ENCODE results near the gene ATP12A.
A peak's percentile ranks its signal among the peaks of the same experiment; 100 is the strongest.

The ATP12A gene

DNA sequence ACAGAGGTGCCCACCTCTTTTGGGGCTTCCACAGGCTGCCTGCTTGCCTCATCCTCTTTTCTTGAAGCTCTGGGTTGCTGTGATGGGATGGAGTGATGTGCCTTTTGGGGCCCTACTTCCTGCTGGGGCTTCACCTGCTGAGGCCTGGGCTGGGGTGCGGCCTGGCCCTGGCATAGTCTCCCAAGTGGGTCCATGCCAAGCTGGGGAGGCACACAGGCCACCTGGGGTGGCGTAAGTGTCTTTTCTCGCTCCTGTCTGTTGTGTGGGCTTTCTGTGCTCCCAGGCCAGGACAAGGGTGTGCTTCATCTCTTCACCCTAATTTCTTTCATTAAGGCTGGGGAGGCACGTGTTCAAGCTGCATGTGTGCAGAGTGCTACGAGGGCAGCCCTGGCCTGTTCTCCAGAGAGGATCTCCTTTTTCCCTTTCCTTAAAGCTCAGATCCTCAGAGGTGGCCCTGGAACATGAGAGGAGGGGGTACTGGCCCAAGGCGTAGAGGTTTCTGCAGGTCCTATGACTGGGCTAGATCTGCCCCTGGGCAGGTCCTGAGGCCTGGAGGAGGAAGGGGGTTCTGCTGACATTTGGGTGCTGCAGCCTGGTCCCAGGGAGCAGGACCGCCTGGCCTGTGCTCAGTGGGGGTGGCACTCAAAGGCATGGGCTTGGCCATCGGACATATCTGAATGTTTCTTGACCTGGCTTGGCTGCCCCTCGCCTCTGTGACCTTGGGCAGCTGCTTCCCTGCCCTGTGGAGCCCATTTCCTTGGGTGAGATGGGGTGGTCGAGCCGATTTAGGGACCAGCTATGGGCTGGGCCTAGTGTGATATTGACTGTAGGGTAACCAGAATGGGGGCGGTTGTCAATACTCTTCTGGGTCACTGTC, 60.0 kb downstream of the ATP12A start:
- Histone ChIP-seq H3K9me3 (ENCODE audit: control insufficient read depth in 1 of 2, low read length in 2 of 2) (no peaks in the 10 kb centered on the region), H3K36me3 (ENCODE audit: control insufficient read depth in 1 of 2, insufficient read depth in 2 of 2, low read length in 2 of 2) (no peaks in the 10 kb centered on the region), H3K27ac (ENCODE audit: low read length) (no peak overlapping the region), H3K27me3 (ENCODE audit: low read depth, low read length) (no peaks in the 10 kb centered on the region), H3K4me1 (ENCODE audit: control insufficient read depth in 1 of 2, insufficient read depth in 2 of 2, low read length in 2 of 2) (no peaks in the 10 kb centered on the region), H3K4me3 (ENCODE audit: low read depth in 1 of 2, low read length in 2 of 2) (no peak overlapping the region)

DNA sequence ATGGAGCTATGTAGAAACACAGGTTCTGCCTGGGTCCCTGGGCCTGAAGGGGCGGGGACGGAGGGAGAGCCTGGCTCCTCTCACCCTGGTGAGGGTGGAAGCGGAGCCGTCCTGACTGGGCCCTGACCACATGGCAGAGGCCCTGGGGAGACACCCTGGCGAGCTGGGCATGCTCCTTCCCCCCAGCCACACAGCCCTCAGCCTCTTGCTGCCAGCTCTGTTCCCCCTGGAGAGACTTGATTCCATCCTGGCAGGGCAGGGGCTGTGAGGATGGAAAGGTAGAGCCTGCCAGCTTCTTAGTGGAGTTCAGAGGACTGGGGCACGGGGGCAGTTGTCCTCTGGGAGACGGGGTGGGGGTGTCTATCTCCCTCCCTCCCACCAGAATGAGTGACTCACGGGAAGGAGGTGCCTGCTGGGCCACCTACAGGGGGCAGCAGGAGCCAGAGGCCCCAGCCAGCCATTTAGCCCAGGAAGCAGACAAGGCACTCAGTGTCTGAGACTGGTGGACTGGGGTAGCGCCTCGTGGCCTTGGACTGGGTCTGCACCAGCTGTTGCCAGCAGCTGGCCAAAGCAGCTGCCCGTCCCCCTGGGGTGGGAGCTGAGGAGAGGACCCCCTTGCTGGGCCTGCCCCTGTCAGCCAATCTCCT, 60.9 kb downstream of the ATP12A start:
- Histone ChIP-seq H3K36me3 (ENCODE audit: control insufficient read depth in 1 of 2, insufficient read depth in 2 of 2, low read length in 2 of 2) (no peaks in the 10 kb centered on the region), H3K4me1 (ENCODE audit: control insufficient read depth in 1 of 2, insufficient read depth in 2 of 2, low read length in 2 of 2) (peaks cover 0 to 6% of the 10 kb centered on the region in 2 donors), H3K27me3 (ENCODE audit: low read depth, low read length) (no peaks in the 10 kb centered on the region), H3K27ac (ENCODE audit: low read length) (no peak overlapping the region), H3K4me3 (ENCODE audit: low read depth in 1 of 2, low read length in 2 of 2) (no peak overlapping the region), H3K9me3 (ENCODE audit: control insufficient read depth in 1 of 2, low read length in 2 of 2) (no peaks in the 10 kb centered on the region)

DNA sequence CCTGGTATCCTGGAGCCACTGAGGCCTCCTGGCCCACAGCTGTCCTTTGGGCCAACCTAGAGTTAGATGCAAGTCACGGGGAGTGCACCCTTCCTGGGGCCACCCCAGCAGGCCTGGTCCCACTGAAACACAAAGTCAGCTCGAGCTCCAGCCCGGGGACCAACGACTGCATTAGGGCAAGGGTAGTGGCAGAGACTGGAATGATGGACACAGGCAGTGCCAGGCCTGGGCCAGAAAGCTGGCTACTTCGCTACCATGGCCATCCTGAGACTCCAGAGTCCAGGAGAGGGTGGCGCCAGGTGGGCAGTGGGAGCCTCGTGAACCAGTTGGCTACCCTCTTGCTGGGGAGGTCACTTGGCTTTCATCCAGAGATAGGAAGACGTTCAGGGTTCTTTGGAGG, 61.6 kb downstream of the ATP12A start:
- Histone ChIP-seq H3K4me3 (ENCODE audit: low read depth in 1 of 2, low read length in 2 of 2) (no peak overlapping the region), H3K27me3 (ENCODE audit: low read depth, low read length) (no peaks in the 10 kb centered on the region), H3K36me3 (ENCODE audit: control insufficient read depth in 1 of 2, insufficient read depth in 2 of 2, low read length in 2 of 2) (no peaks in the 10 kb centered on the region), H3K27ac (ENCODE audit: low read length) (no peak overlapping the region), H3K4me1 (ENCODE audit: control insufficient read depth in 1 of 2, insufficient read depth in 2 of 2, low read length in 2 of 2) (peaks cover 0 to 13% of the 10 kb centered on the region in 2 donors), H3K9me3 (ENCODE audit: control insufficient read depth in 1 of 2, low read length in 2 of 2) (no peaks in the 10 kb centered on the region)

DNA sequence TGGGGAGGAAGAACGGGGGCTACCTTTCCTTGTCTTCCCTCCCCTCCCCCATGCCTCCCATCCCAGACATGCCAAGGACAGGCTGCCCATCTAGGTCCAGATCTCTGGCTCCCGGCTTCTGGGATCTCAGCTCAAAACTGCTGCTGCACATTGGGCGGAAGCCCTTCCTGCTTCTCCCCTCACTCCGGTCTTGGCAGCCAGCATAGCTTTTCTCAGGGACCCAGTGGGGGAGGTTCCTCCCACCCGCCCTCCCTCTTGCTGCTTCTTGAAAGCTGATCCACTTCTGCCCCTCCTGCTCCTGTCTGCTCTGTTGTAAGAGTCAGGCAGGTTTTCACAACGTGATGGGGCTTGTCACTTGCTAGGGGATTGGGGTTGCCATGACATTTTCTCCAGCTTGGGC, 62.1 kb downstream of the ATP12A start:
- H3K36me3 ChIP-seq (ENCODE audit: control insufficient read depth in 1 of 2, insufficient read depth in 2 of 2, low read length in 2 of 2) = no peaks in the 10 kb centered on the region
- no peaks in the 10 kb centered on the region for H3K9me3 ChIP-seq (ENCODE audit: control insufficient read depth in 1 of 2, low read length in 2 of 2)
- H3K27me3 ChIP-seq (ENCODE audit: low read depth, low read length) = no peaks in the 10 kb centered on the region
- no peak overlapping the region for H3K4me3 ChIP-seq (ENCODE audit: low read depth in 1 of 2, low read length in 2 of 2)
- peaks cover 0 to 18% of the 10 kb centered on the region in 2 donors for H3K4me1 ChIP-seq (ENCODE audit: control insufficient read depth in 1 of 2, insufficient read depth in 2 of 2, low read length in 2 of 2)
- no peak overlapping the region for H3K27ac ChIP-seq (ENCODE audit: low read length)

DNA sequence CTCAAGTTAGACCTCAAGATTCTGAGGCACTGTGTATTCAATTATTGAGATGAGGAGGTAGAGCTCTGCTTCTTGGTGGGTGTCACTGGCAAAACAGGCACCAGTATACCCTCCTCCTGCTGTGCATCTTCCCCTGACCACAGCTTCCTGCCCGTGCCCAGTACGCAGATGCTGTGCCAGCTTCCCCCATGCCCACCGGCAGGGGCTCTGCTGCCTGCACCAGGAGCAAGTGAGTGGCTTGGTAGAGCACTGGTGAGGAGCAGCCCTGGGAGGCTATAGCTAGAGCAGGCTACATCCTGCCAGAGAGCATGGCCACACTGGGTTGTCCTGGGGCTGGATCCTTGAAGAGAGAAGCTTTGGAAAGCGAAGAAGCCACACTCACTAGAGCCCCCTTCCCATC, 62.8 kb downstream of the ATP12A start:
- Histone ChIP-seq H3K36me3 (ENCODE audit: control insufficient read depth in 1 of 2, insufficient read depth in 2 of 2, low read length in 2 of 2) (no peaks in the 10 kb centered on the region), H3K27me3 (ENCODE audit: low read depth, low read length) (no peaks in the 10 kb centered on the region), H3K9me3 (ENCODE audit: control insufficient read depth in 1 of 2, low read length in 2 of 2) (no peaks in the 10 kb centered on the region), H3K4me3 (ENCODE audit: low read depth in 1 of 2, low read length in 2 of 2) (no peak overlapping the region), H3K27ac (ENCODE audit: low read length) (no peak overlapping the region), H3K4me1 (ENCODE audit: control insufficient read depth in 1 of 2, insufficient read depth in 2 of 2, low read length in 2 of 2) (peaks cover 0 to 25% of the 10 kb centered on the region in 2 donors)

DNA sequence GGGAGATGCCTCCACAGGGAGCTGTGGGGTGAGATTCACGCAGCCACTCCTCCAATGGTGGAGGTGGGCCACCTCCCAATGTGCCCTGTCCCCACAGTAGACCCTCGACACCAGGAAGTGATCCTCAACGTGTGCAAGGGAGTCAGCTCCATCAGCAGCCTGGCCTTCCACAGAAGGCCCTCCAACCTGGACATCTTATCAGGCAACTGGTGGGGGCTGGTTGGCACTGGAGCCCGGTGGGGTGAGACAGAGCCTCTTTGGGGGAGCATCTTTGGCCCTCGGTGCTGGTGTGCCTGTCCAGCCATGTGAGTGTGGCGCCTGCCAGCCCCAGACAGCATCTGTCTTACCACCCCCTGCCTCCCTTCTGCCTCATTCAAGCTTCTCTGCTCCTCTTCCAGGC, 64.0 kb downstream of the ATP12A start:
- Histone ChIP-seq H3K9me3 (ENCODE audit: control insufficient read depth in 1 of 2, low read length in 2 of 2) (no peaks in the 10 kb centered on the region), H3K27me3 (ENCODE audit: low read depth, low read length) (peaks cover 4% of the 10 kb centered on the region), H3K36me3 (ENCODE audit: control insufficient read depth in 1 of 2, insufficient read depth in 2 of 2, low read length in 2 of 2) (no peaks in the 10 kb centered on the region), H3K4me3 (ENCODE audit: low read depth in 1 of 2, low read length in 2 of 2) (no peak overlapping the region), H3K4me1 (ENCODE audit: control insufficient read depth in 1 of 2, insufficient read depth in 2 of 2, low read length in 2 of 2) (peaks cover 0 to 26% of the 10 kb centered on the region in 2 donors), H3K27ac (ENCODE audit: low read length) (no peak overlapping the region)

DNA sequence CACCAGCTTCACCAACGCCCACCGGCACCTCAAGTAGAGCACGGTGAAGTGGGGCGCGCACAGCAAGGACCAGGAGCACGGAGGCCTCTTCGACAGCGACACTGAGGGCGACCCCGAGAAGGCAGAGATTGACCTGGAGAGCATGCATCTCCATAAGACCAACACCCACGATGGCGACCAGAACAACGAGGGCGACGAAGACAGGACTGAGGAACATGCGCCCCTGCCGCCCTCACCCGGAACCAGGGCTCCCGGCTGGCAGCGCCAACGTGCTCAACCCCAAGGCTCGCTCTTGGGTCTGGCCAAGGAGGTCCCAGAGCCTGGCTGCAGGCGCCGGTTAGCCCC, 65.3 kb downstream of the ATP12A start:
- Histone ChIP-seq H3K4me1 (ENCODE audit: control insufficient read depth in 1 of 2, insufficient read depth in 2 of 2, low read length in 2 of 2) (peaks cover 0 to 26% of the 10 kb centered on the region in 2 donors), H3K27me3 (ENCODE audit: low read depth, low read length) (peaks cover 4% of the 10 kb centered on the region), H3K4me3 (ENCODE audit: low read depth in 1 of 2, low read length in 2 of 2) (peak overlapping the region in 1 of 2 donors; percentile 63), H3K27ac (ENCODE audit: low read length) (no peak overlapping the region), H3K9me3 (ENCODE audit: control insufficient read depth in 1 of 2, low read length in 2 of 2) (no peaks in the 10 kb centered on the region), H3K36me3 (ENCODE audit: control insufficient read depth in 1 of 2, insufficient read depth in 2 of 2, low read length in 2 of 2) (no peaks in the 10 kb centered on the region)

DNA sequence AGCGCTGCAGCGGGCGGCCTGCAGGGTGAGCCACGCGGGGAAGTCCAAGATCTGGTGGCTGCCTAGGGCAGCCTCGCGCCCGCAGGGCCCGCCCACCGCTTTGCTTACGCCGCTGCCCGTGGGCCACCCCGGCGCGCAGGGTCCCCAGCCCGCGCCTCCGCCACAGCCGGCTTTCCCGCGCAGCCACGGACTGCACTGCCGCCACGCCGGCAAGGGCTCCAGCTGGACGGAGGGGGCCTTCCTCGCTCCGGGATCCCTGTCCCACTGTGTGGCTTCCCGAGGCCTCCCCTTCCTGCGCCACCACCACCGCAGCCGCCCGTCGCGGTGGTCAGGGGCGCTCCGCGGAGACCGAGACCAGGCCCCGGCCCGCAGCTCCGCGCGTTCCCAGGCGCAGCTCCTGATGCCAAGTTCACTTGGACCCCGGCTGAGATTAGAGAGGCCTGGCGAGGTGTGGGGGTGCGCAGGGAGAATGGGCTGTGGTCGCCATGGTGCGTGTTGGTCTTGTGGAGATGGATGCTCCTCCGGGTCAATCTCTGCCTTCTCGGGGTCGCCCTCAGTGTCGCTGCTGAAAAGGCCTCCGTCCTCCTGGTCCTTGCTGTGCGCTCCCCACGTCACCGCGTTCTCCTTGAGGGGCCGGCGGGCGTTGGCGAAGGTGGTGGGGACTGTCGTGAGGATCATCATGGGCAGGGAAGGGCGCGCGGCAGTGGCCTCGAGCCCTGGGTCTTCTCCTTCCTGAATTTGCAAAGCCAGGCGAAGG, 65.8 kb downstream of the ATP12A start:
- Histone ChIP-seq H3K4me1 (ENCODE audit: control insufficient read depth in 1 of 2, insufficient read depth in 2 of 2, low read length in 2 of 2) (peaks cover 0 to 26% of the 10 kb centered on the region in 2 donors), H3K9me3 (ENCODE audit: control insufficient read depth in 1 of 2, low read length in 2 of 2) (no peaks in the 10 kb centered on the region), H3K4me3 (ENCODE audit: low read depth in 1 of 2, low read length in 2 of 2) (peak overlapping the region in 1 of 2 donors; percentile 63), H3K27ac (ENCODE audit: low read length) (no peak overlapping the region), H3K27me3 (ENCODE audit: low read depth, low read length) (peaks cover 4% of the 10 kb centered on the region), H3K36me3 (ENCODE audit: control insufficient read depth in 1 of 2, insufficient read depth in 2 of 2, low read length in 2 of 2) (no peaks in the 10 kb centered on the region)

DNA sequence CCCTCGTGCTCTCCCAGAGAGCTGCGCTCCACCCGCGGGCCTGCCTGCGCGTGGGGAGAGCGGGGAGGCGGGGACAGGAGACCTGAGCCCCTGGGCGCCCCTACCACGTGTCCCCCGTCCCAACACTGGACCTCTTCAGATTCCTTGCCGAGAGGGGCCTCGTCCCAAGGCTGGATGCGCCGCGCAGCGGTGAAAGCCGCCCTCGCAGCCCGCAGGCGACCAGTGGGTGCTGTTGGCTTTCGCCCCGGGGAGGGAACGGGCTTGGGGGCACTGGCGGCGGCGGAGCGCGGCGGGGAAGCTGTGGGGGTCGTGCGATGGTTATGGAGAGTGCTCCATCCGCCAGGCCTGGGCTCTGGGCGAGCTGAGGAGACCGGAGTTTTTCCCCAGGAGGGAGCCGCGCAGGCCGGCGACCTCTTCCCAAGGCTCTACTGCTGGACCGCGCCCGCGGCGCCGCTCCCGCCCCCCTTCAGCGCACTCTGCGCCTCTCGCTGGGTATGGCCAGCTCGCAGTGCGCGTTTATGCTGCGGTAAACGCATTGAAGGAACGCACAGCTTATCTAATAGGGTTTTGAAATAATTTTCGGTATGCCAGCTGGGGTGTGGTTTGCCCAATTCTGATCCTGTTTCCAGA, 66.5 kb downstream of the ATP12A start:
- no peaks in the 10 kb centered on the region for H3K9me3 ChIP-seq (ENCODE audit: control insufficient read depth in 1 of 2, low read length in 2 of 2)
- H3K4me1 ChIP-seq (ENCODE audit: control insufficient read depth in 1 of 2, insufficient read depth in 2 of 2, low read length in 2 of 2) = peaks cover 0 to 26% of the 10 kb centered on the region in 2 donors
- H3K27me3 ChIP-seq (ENCODE audit: low read depth, low read length) = peaks cover 4% of the 10 kb centered on the region
- H3K36me3 ChIP-seq (ENCODE audit: control insufficient read depth in 1 of 2, insufficient read depth in 2 of 2, low read length in 2 of 2) = no peaks in the 10 kb centered on the region
- peak overlapping the region; percentile 11 to 63 for H3K4me3 ChIP-seq (ENCODE audit: low read depth in 1 of 2, low read length in 2 of 2)
- H3K27ac ChIP-seq (ENCODE audit: low read length) = no peak overlapping the region

DNA sequence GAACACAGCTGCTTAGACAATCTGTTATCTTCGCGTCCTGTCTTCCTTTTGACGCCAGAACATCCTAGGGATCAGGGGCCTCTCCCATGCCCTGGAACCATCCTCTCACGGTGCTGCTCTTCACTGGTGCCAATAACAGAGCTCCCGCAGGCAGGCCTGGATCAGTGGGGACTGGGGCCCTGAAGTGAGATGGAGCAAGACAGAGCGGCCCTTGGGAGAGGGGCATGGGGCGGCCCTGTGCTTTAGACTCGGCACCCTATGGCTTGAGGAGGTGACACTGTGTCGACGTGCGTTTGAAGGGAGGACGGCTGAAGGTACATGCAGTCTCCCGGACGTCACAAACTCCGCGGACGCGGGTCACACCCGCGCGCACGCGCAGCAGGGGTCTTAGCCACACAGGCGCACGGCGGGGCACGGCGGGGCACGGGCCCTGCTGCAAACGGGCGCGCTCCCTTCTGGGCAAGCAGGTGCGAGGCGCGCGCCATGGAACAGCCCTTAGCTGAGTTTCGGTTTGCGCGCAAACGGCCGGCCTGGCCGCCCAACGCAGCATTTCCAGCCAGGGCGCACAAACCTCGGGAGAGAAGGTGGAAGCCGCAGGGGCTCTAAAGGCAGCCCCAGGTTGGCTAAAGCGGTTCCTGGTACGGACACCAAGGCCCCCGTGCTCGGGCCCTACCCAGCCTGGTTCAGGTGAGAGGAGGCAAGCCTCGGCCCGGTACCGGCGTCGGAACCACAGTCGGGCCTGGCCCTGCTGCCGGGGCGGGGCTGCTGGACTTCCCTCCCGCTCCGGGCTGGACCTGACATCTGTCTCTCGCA, 67.2 kb downstream of the ATP12A start:
- Histone ChIP-seq H3K27me3 (ENCODE audit: low read depth, low read length) (peaks cover 4% of the 10 kb centered on the region), H3K4me3 (ENCODE audit: low read depth in 1 of 2, low read length in 2 of 2) (peak overlapping the region; percentile 11 to 63)

More for the DNA sequence above, 67.2 kb downstream of the ATP12A start:
- Histone ChIP-seq H3K9me3 (ENCODE audit: control insufficient read depth in 1 of 2, low read length in 2 of 2) (no peaks in the 10 kb centered on the region), H3K4me1 (ENCODE audit: control insufficient read depth in 1 of 2, insufficient read depth in 2 of 2, low read length in 2 of 2) (peaks cover 0 to 26% of the 10 kb centered on the region in 2 donors), H3K36me3 (ENCODE audit: control insufficient read depth in 1 of 2, insufficient read depth in 2 of 2, low read length in 2 of 2) (no peaks in the 10 kb centered on the region), H3K27ac (ENCODE audit: low read length) (no peak overlapping the region)
